ENCODE measurements around the gene PCDHGA11. TPM values are rescaled to one million over a fixed set of nuclear protein-coding genes. Genes with fewer than 3 reads are reported as not detected.

Gene PCDHGA11
- total RNA-seq, 1 experiment from 2014 or later = 0.21 TPM

DNA sequence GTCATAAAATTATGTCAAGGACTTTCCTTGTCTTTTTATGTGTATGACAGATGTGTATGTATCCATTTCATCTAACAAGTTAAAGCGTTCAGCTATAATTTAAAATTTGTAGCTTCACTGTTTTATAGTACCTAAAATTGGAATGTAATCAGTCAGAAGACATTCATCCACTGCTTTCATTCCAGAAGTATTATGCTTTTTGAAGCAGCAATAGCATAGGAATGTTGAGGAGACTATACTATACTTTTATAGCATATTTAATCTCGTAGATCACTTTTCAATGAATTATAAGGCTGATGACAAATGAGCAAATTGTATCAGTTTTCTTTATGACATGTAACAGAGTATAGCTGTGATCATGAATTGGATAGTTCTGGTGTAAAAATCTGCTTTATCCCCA lies 16.4 kb downstream of the PCDHGA11 start:
- H3K4me3 ChIP-seq (ENCODE audit: insufficient read depth, low read depth, low read length) = no peak overlapping the region
- H3K27me3 ChIP-seq (ENCODE audit: control insufficient read depth, insufficient read depth, low read length) = no peaks in the 10 kb centered on the region
- no peaks in the 10 kb centered on the region for H3K36me3 ChIP-seq (replicated peaks; ENCODE audit: control insufficient read depth, insufficient read depth, low read length)
- DNase-seq = no peak

DNA sequence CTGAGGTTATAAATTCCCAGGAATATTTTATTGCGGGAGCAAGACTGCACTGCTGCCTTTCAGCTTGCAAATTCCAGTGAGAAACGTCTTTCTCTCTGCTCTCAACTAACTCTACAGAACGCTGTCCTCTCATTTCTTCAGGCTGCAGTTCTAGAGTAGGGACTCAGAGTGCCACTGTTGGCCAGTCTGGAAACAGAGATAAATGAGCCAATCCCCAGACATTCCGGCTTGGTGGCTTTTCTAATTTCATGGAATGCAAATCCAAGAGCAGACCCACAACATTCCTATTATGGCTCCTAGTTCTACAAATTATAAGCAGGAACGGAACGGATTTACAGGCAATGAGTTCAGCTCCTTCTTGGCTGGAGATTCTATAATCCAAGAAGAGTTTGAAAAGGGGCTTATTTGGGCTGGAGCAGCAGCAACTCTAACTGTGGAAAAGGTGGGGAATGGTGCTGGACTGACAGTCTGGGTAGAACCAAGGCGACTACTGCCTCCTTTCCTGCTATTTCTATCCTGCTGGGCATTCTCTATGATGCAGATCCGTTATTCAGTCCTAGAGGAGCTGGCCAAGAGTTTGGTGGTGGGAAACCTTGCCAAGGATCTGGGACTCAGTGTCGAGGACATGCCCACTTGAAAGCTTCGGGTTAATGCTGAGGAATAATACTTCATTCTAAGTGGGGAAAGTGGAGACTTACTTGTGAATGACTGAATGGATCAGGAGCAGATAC lies 18.7 kb downstream of the PCDHGA11 start:
- no peak overlapping the region for H3K4me3 ChIP-seq (ENCODE audit: insufficient read depth, low read depth, low read length)
- no peaks in the 10 kb centered on the region for H3K27me3 ChIP-seq (ENCODE audit: control insufficient read depth, insufficient read depth, low read length)
- DNase-seq = peak; percentile 34
- H3K36me3 ChIP-seq (replicated peaks; ENCODE audit: control insufficient read depth, insufficient read depth, low read length) = no peaks in the 10 kb centered on the region

DNA sequence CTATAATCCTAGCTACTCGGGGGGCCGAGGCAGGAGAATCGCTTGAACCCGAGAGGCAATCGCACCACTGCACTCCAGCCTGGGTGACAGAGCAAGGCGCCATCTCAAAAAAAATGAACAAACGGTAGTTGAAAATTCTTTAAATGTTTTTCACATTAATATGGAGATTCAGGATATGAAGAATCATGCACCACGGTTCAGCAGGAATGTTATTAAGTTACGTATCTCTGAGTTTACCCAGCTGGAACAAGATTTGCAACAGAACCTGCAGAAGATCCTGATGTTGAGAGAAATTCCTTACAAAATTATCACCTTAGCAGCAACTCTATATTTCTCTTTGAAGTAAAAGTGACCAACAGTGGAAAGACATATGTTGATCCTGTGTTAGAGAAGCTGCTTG lies 19.5 kb downstream of the PCDHGA11 start:
- Histone ChIP-seq H3K27me3 (ENCODE audit: control insufficient read depth, insufficient read depth, low read length) (no peaks in the 10 kb centered on the region), H3K4me3 (ENCODE audit: insufficient read depth, low read depth, low read length) (no peak overlapping the region), H3K36me3 (replicated peaks; ENCODE audit: control insufficient read depth, insufficient read depth, low read length) (no peaks in the 10 kb centered on the region)
- DNase-seq = no peak

DNA sequence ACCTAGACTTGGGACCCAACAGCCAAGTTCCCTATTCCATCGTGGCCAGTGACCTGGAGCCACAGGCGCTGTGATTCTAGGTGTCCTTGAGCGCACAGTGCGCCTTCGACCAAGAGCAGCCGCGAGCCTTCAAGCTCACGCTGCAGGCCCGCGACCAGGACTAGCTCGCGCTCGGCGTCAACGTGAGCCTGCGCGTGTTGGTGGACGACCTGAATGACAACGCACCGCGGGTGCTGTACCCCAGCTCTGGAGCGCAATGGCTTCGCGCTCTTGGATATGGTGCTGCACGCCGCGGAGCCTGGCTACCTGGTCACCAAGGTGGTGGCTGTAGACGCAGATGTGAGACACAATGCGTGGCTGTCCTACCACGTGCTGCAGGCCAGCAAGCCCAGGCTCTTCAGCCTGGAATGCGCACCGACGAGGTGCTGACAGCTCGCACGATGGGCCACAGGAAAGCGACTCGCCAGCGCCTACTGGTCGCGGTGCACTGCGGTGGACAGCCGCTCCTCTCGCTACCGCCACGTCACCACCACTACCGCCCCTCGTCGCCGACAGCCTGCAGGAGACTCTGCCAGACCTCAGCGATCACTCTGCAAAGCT lies 20.8 kb downstream of the PCDHGA11 start:
- no peak for DNase-seq
- Histone ChIP-seq H3K36me3 (replicated peaks; ENCODE audit: control insufficient read depth, insufficient read depth, low read length) (no peaks in the 10 kb centered on the region), H3K4me3 (ENCODE audit: insufficient read depth, low read depth, low read length) (no peak overlapping the region), H3K27me3 (ENCODE audit: control insufficient read depth, insufficient read depth, low read length) (no peaks in the 10 kb centered on the region)

DNA sequence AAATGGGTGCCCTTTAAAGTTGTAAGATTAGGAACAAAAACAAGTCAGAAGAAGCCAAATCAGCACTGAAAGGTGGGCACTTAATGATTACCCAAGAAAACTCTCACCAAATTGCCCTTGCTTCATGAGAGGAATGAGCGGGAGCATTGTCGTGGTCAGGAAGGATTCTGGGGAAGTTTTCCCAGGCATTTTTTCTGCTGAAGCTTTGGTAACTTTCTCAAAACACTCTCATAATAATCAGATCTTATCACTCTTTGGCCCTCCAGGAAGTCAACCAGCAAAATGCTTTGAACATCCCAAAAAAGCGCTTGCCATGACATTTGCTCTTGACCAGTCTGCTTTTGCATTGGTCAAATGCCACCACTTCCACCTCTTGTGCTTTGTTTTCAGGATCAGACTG lies 44.5 kb downstream of the PCDHGA11 start:
- no peak overlapping the region for H3K4me3 ChIP-seq (ENCODE audit: insufficient read depth, low read depth, low read length)
- no peaks in the 10 kb centered on the region for H3K36me3 ChIP-seq (replicated peaks; ENCODE audit: control insufficient read depth, insufficient read depth, low read length)
- no peaks in the 10 kb centered on the region for H3K27me3 ChIP-seq (ENCODE audit: control insufficient read depth, insufficient read depth, low read length)
- no peak for DNase-seq

Other genes with a start within 250 kb of the PCDHGA11 start
- 0.03 TPM in 1 of 2 replicates, not detected in the other for gene PCDHB7, start 248.4 kb upstream of the PCDHGA11 start, total RNA-seq (2014; rRNA removed; shearing (Covaris generic))
- not detected in 2 replicates for gene PCDHB8, start 243.3 kb upstream of the PCDHGA11 start, total RNA-seq (2014; rRNA removed; shearing (Covaris generic))
- gene PCDHB16, start 238.7 kb upstream of the PCDHGA11 start, total RNA-seq (2014; rRNA removed; shearing (Covaris generic)) = 0.03 and 0.07 TPM in 2 replicates
- not detected in 2 replicates for gene PCDHB9, start 233.9 kb upstream of the PCDHGA11 start, total RNA-seq (2014; rRNA removed; shearing (Covaris generic))
- 0.03 and 0.33 TPM in 2 replicates for gene PCDHB10, start 228.7 kb upstream of the PCDHGA11 start, total RNA-seq (2014; rRNA removed; shearing (Covaris generic))
- 0.03 and 0.18 TPM in 2 replicates for gene PCDHB11, start 221.4 kb upstream of the PCDHGA11 start, total RNA-seq (2014; rRNA removed; shearing (Covaris generic))
- not detected in 2 replicates for gene PCDHB12, start 212.3 kb upstream of the PCDHGA11 start, total RNA-seq (2014; rRNA removed; shearing (Covaris generic))
- 0.03 TPM in 1 of 2 replicates, not detected in the other for gene PCDHB13, start 207.1 kb upstream of the PCDHGA11 start, total RNA-seq (2014; rRNA removed; shearing (Covaris generic))
- 0.10 and 0.26 TPM in 2 replicates for gene PCDHB14, start 197.7 kb upstream of the PCDHGA11 start, total RNA-seq (2014; rRNA removed; shearing (Covaris generic))
- gene PCDHB15, start 175.7 kb upstream of the PCDHGA11 start, total RNA-seq (2014; rRNA removed; shearing (Covaris generic)) = not detected in 2 replicates
- gene SLC25A2, start 117.0 kb upstream of the PCDHGA11 start, total RNA-seq (2014; rRNA removed; shearing (Covaris generic)) = 0.14 TPM in 1 of 2 replicates, not detected in the other
- gene TAF7, start 100.3 kb upstream of the PCDHGA11 start, total RNA-seq (2014; rRNA removed; shearing (Covaris generic)) = 39.5 and 41.8 TPM in 2 replicates
- not detected in 2 replicates for gene PCDHGA1, start 90.5 kb upstream of the PCDHGA11 start, total RNA-seq (2014; rRNA removed; shearing (Covaris generic))
- gene PCDHGA2, start 82.3 kb upstream of the PCDHGA11 start, total RNA-seq (2014; rRNA removed; shearing (Covaris generic)) = not detected in 2 replicates
- gene PCDHGA3, start 77.2 kb upstream of the PCDHGA11 start, total RNA-seq (2014; rRNA removed; shearing (Covaris generic)) = 0.14 TPM in 1 of 2 replicates, not detected in the other
- not detected in 2 replicates for gene PCDHGB1, start 71.0 kb upstream of the PCDHGA11 start, total RNA-seq (2014; rRNA removed; shearing (Covaris generic))
- 0.03 TPM in 1 of 2 replicates, not detected in the other for gene PCDHGA4, start 66.0 kb upstream of the PCDHGA11 start, total RNA-seq (2014; rRNA removed; shearing (Covaris generic))
- gene PCDHGB2, start 61.1 kb upstream of the PCDHGA11 start, total RNA-seq (2014; rRNA removed; shearing (Covaris generic)) = 0.03 TPM in 1 of 2 replicates, not detected in the other
- gene PCDHGA5, start 56.9 kb upstream of the PCDHGA11 start, total RNA-seq (2014; rRNA removed; shearing (Covaris generic)) = not detected in 2 replicates
- 0.26 TPM in 1 of 2 replicates, not detected in the other for gene PCDHGB3, start 50.8 kb upstream of the PCDHGA11 start, total RNA-seq (2014; rRNA removed; shearing (Covaris generic))
- gene PCDHGA6, start 47.2 kb upstream of the PCDHGA11 start, total RNA-seq (2014; rRNA removed; shearing (Covaris generic)) = 0.04 TPM in 1 of 2 replicates, not detected in the other
- not detected in 2 replicates for gene PCDHGA7, start 38.3 kb upstream of the PCDHGA11 start, total RNA-seq (2014; rRNA removed; shearing (Covaris generic))
- gene PCDHGB4, start 33.4 kb upstream of the PCDHGA11 start, total RNA-seq (2014; rRNA removed; shearing (Covaris generic)) = 0.66 and 1.4 TPM in 2 replicates
- 0.22 TPM in 1 of 2 replicates, not detected in the other for gene PCDHGA8, start 28.4 kb upstream of the PCDHGA11 start, total RNA-seq (2014; rRNA removed; shearing (Covaris generic))
- not detected in 2 replicates for gene PCDHGB5, start 23.1 kb upstream of the PCDHGA11 start, total RNA-seq (2014; rRNA removed; shearing (Covaris generic))
- 0.04 and 0.10 TPM in 2 replicates for gene PCDHGA9, start 18.3 kb upstream of the PCDHGA11 start, total RNA-seq (2014; rRNA removed; shearing (Covaris generic))
- gene PCDHGB6, start 13.0 kb upstream of the PCDHGA11 start, total RNA-seq (2014; rRNA removed; shearing (Covaris generic)) = 1.7 and 1.9 TPM in 2 replicates
- 0.35 and 0.78 TPM in 2 replicates for gene PCDHGA10, start 8.1 kb upstream of the PCDHGA11 start, total RNA-seq (2014; rRNA removed; shearing (Covaris generic))
- 4.4 and 4.6 TPM in 2 replicates for gene PCDHGB7, start 3.4 kb upstream of the PCDHGA11 start, total RNA-seq (2014; rRNA removed; shearing (Covaris generic))
- gene PCDHGA12, start 9.5 kb downstream of the PCDHGA11 start, total RNA-seq (2014; rRNA removed; shearing (Covaris generic)) = 0.10 and 0.44 TPM in 2 replicates
- gene PCDHGC3, start 54.9 kb downstream of the PCDHGA11 start, total RNA-seq (2014; rRNA removed; shearing (Covaris generic)) = 27.4 and 31.7 TPM in 2 replicates
- gene PCDHGC4, start 64.0 kb downstream of the PCDHGA11 start, total RNA-seq (2014; rRNA removed; shearing (Covaris generic)) = 9.9 and 12.5 TPM in 2 replicates
- 0.44 and 1.8 TPM in 2 replicates for gene PCDHGC5, start 68.0 kb downstream of the PCDHGA11 start, total RNA-seq (2014; rRNA removed; shearing (Covaris generic))
- 31.2 and 37.5 TPM in 2 replicates for gene DIAPH1, start 197.9 kb downstream of the PCDHGA11 start, total RNA-seq (2014; rRNA removed; shearing (Covaris generic))
- 81.3 and 82.7 TPM in 2 replicates for gene HDAC3, start 215.8 kb downstream of the PCDHGA11 start, total RNA-seq (2014; rRNA removed; shearing (Covaris generic))
- gene RELL2, start 215.9 kb downstream of the PCDHGA11 start, total RNA-seq (2014; rRNA removed; shearing (Covaris generic)) = 7.4 and 8.9 TPM in 2 replicates
- gene FCHSD1, start 230.4 kb downstream of the PCDHGA11 start, total RNA-seq (2014; rRNA removed; shearing (Covaris generic)) = 17.3 and 22.3 TPM in 2 replicates